Prostate gland (tissue), 2 donors: ENCODE measurements around the gene ESM1. TPM values are rescaled to one million over a fixed set of nuclear protein-coding genes. Genes with fewer than 3 reads are reported as not detected.

Experiments used
- DNase-seq: peaks from one replicate; pipeline ENCODE4 v3.0.0-alpha.2; 2019; ENCODE audit warnings: low spot score
- H3K27ac ChIP-seq, 2 donors: fragments of 200-600 bp; sonication (generic); 2 replicates each; pipeline ENCODE4 v1.5.1; 2017 to 2019
- H3K27me3 ChIP-seq: fragments of 200-600 bp; sonication (generic); replicated peaks from 2 replicates; pipeline ENCODE4 v1.5.1; 2019; ENCODE audit not compliant: insufficient read depth
- H3K36me3 ChIP-seq, 2 donors: fragments of 200-600 bp; sonication (generic); 1 replicate in 1 of 2; 2 replicates in 1 of 2; pipeline versions ENCODE4 v1.5.1 to v1.8.1; 2017 to 2019
- H3K4me1 ChIP-seq: fragments of 200-600 bp; sonication (generic); replicated peaks from 2 replicates; pipeline ENCODE4 v1.5.1; 2019
- H3K4me3 ChIP-seq, 2 donors: fragments of 200-600 bp; sonication (generic); 2 replicates each; pipeline ENCODE4 v1.5.1; 2017 to 2019
- H3K9me3 ChIP-seq: fragments of 200-600 bp; sonication (generic); 2 replicates; pipeline ENCODE4 v1.5.1; 2017
- CTCF ChIP-seq, 4 experiments: fragments of 200-600 bp in 2 of 4; fragments of 450-650 bp in 2 of 4; sonication (generic) in 2 of 4; IDR thresholded peaks; 1 replicate in 3 of 4; 2 replicates in 1 of 4; pipeline ENCODE4 v1.5.1; 2016 to 2019; ENCODE audit warnings: antibody characterized with exemption in 4 of 4, mild to moderate bottlenecking in 2 of 4, moderate library complexity in 2 of 4
- POLR2A ChIP-seq: fragments of 450-650 bp; IDR thresholded peaks from one replicate; pipeline ENCODE4 v1.6.1; 2016; ENCODE audit warnings: antibody characterized with exemption, mild to moderate bottlenecking
- POLR2AphosphoS5 ChIP-seq: sonication (generic); formaldehyde crosslinking; IDR thresholded peaks from one replicate; pipeline ENCODE4 v1.6.1; 2017; ENCODE audit warnings: antibody characterized with exemption
- WGBS: methylation state at CpG from one replicate; pipeline ENCODE4 v1.1.5; 2018; 5-methylcytosine and 5-hydroxymethylcytosine counted together
- intact Hi-C: fragments of 100-400 bp; cut with DNase I; formaldehyde crosslinking; loops from one replicate; pipeline ENCODE4 v1.14.2; 2022
- total RNA-seq, 2 donors: library from RNA; depleted of rRNA; stranded (reverse); fragments of >200 nt; gene quantifications; one replicate each; pipeline ENCODE4 v1.1.0, GENCODE V29; 2016

ESM1 gene
- total RNA-seq, 2 donors from 2014 or later, result not detected

GRCh38 chr5:54988817-54989216, 3.4 kb upstream of the ESM1 start:
- TF ChIP-seq CTCF (IDR thresholded peaks at IDR 0.05) (no peak), POLR2AphosphoS5 (no peak), POLR2A (no peak)
- WGBS, result 62% methylated on average over 2 of the region's 2 CpGs
- no peak overlapping the region for H3K27ac ChIP-seq
- intact Hi-C loops, result no loop called here
- no peaks in the 10 kb centered on the region for H3K9me3 ChIP-seq
- no peak overlapping the region for H3K4me3 ChIP-seq
- no peaks in the 10 kb centered on the region for H3K36me3 ChIP-seq
- no peak for DNase-seq
- no peaks in the 10 kb centered on the region for H3K4me1 ChIP-seq
- H3K27me3 ChIP-seq, result no peaks in the 10 kb centered on the region

GRCh38 chr5:54988218-54988617, 2.8 kb upstream of the ESM1 start:
- no peak overlapping the region for H3K4me3 ChIP-seq
- no peak for DNase-seq
- H3K4me1 ChIP-seq, result no peaks in the 10 kb centered on the region
- WGBS, result 71% methylated on average over 1 of the region's 1 CpG
- no peaks in the 10 kb centered on the region for H3K27me3 ChIP-seq
- H3K9me3 ChIP-seq, result no peaks in the 10 kb centered on the region
- intact Hi-C loops, result no loop called here
- no peaks in the 10 kb centered on the region for H3K36me3 ChIP-seq
- no peak overlapping the region for H3K27ac ChIP-seq
- no peak for TF ChIP-seq POLR2A
- no peak for TF ChIP-seq CTCF (IDR thresholded peaks at IDR 0.05)
- TF ChIP-seq POLR2AphosphoS5, result no peak

- DNase-seq, result no peak
- no peaks in the 10 kb centered on the region for H3K4me1 ChIP-seq
- H3K27ac ChIP-seq, result no peak overlapping the region
- intact Hi-C loops, result no loop called here
- 73% methylated on average over 5 of the region's 5 CpGs for WGBS
- H3K9me3 ChIP-seq, result no peaks in the 10 kb centered on the region
- H3K4me3 ChIP-seq, result no peak overlapping the region
- TF ChIP-seq POLR2AphosphoS5 (no peak), POLR2A (no peak), CTCF (IDR thresholded peaks at IDR 0.05) (no peak)
- H3K36me3 ChIP-seq, result no peaks in the 10 kb centered on the region
- H3K27me3 ChIP-seq, result no peaks in the 10 kb centered on the region
Observed at GRCh38 chr5:54986269-54986654, 869 bp upstream of the ESM1 start.

GRCh38 chr5:54981928-54982327, 3.5 kb downstream of the ESM1 start:
- 37% methylated on average over 7 of the region's 7 CpGs for WGBS
- Histone ChIP-seq H3K27me3 (no peaks in the 10 kb centered on the region), H3K27ac (no peak overlapping the region)

More at GRCh38 chr5:54981928-54982327, 3.5 kb downstream of the ESM1 start:
- Histone ChIP-seq H3K4me1 (no peaks in the 10 kb centered on the region), H3K36me3 (no peaks in the 10 kb centered on the region), H3K9me3 (no peaks in the 10 kb centered on the region), H3K4me3 (no peak overlapping the region)
- no peak for DNase-seq
- intact Hi-C loops, result no loop called here
- no peak for TF ChIP-seq POLR2A
- TF ChIP-seq POLR2AphosphoS5, result no peak
- TF ChIP-seq CTCF (IDR thresholded peaks at IDR 0.05), result no peak
